H9 (cell line): ENCODE data around the gene PDCD10. TPM values are rescaled to one million over a fixed set of nuclear protein-coding genes. Genes with fewer than 3 reads are reported as not detected.

ENCODE experiments used
- DNase-seq: peaks from one replicate; pipeline ENCODE4 v3.0.0-alpha.2; 2017
- H2AFZ ChIP-seq: one replicate; pipeline ENCODE4 v1.6.1; 2013; ENCODE audit warnings: mild to moderate bottlenecking, low read length, control low read depth, moderate library complexity
- H2AK5ac ChIP-seq: 2 replicates; pipeline ENCODE4 v1.6.1; 2013; ENCODE audit warnings: low read length, control low read depth, mixed read lengths; ENCODE audit not compliant: insufficient read length
- H2BK120ac ChIP-seq: one replicate; pipeline ENCODE4 v1.6.1; 2013; ENCODE audit warnings: low read depth, mild to moderate bottlenecking, low read length, control low read depth, inconsistent platforms; ENCODE audit not compliant: poor library complexity, severe bottlenecking
- H2BK12ac ChIP-seq: 2 replicates; pipeline ENCODE4 v1.6.1; 2013; ENCODE audit warnings: low read length, control low read depth, mixed read lengths, low read depth; ENCODE audit not compliant: insufficient read length
- H2BK15ac ChIP-seq: 2 replicates; pipeline ENCODE4 v1.6.1; 2013; ENCODE audit warnings: low read depth, low read length, control low read depth
- H2BK20ac ChIP-seq: one replicate; pipeline ENCODE4 v1.6.1; 2013; ENCODE audit warnings: low read depth, mild to moderate bottlenecking, low read length, control low read depth, inconsistent platforms; ENCODE audit not compliant: poor library complexity, severe bottlenecking
- H2BK5ac ChIP-seq: 2 replicates; pipeline ENCODE4 v1.6.1; 2013; ENCODE audit warnings: low read length, control low read depth, mixed read lengths; ENCODE audit not compliant: insufficient read length
- H3K14ac ChIP-seq: 2 replicates; pipeline ENCODE4 v1.6.1; 2013; ENCODE audit warnings: low read length, control low read depth; ENCODE audit not compliant: insufficient read depth
- H3K18ac ChIP-seq: 2 replicates; pipeline ENCODE4 v1.6.1; 2013; ENCODE audit warnings: low read depth, mild to moderate bottlenecking, mixed read lengths, low read length, control low read depth; ENCODE audit not compliant: insufficient read length
- H3K23ac ChIP-seq: 2 replicates; pipeline ENCODE4 v1.6.1; 2013; ENCODE audit warnings: low read length, control low read depth, mixed read lengths, low read depth; ENCODE audit not compliant: insufficient read length
- H3K23me2 ChIP-seq: 2 replicates; pipeline ENCODE4 v1.6.1; 2013; ENCODE audit warnings: low read depth, mild to moderate bottlenecking, mixed read lengths, low read length, control low read depth; ENCODE audit not compliant: insufficient read length, poor library complexity, severe bottlenecking
- H3K27ac ChIP-seq: 2 replicates; pipeline ENCODE4 v1.5.1; 2013; ENCODE audit warnings: low read length, control low read depth, mixed read lengths, low read depth; ENCODE audit not compliant: insufficient read length
- H3K27me3 ChIP-seq: 2 replicates; pipeline ENCODE4 v1.6.1; 2013; ENCODE audit warnings: low read length, control low read depth, inconsistent platforms; ENCODE audit not compliant: insufficient read depth
- H3K4ac ChIP-seq: 2 replicates; pipeline ENCODE4 v1.6.1; 2013; ENCODE audit warnings: low read depth, mild to moderate bottlenecking, control low read depth, inconsistent platforms, low read length, moderate library complexity
- H3K4me1 ChIP-seq: 2 replicates; pipeline ENCODE4 v1.6.1; 2013; ENCODE audit warnings: low read length, control low read depth, inconsistent platforms; ENCODE audit not compliant: insufficient read depth
- H3K4me2 ChIP-seq: 2 replicates; pipeline ENCODE4 v1.6.1; 2013; ENCODE audit warnings: low read length, control low read depth, mixed read lengths; ENCODE audit not compliant: insufficient read length, insufficient read depth
- H3K56ac ChIP-seq: 2 replicates; pipeline ENCODE4 v1.6.1; 2013; ENCODE audit warnings: low read depth, mild to moderate bottlenecking, mixed read lengths, low read length, control low read depth; ENCODE audit not compliant: insufficient read length
- H3K79me1 ChIP-seq: 2 replicates; pipeline ENCODE4 v1.6.1; 2013; ENCODE audit warnings: low read depth, mild to moderate bottlenecking, moderate library complexity, low read length, control low read depth, inconsistent platforms; ENCODE audit not compliant: insufficient read depth, poor library complexity, severe bottlenecking
- H3K79me2 ChIP-seq: 2 replicates; pipeline ENCODE4 v1.6.1; 2013; ENCODE audit warnings: low read length, control low read depth, inconsistent platforms; ENCODE audit not compliant: insufficient read depth
- H3K9ac ChIP-seq: 2 replicates; pipeline ENCODE4 v1.6.1; 2013; ENCODE audit warnings: low read length, control low read depth, mixed read lengths; ENCODE audit not compliant: insufficient read length; ENCODE audit errors: extremely low read depth
- H3K9me3 ChIP-seq: one replicate; pipeline ENCODE4 v1.6.1; 2013; ENCODE audit warnings: low read depth, low read length, inconsistent platforms; ENCODE audit not compliant: control insufficient read depth
- H3T11ph ChIP-seq: one replicate; pipeline ENCODE4 v1.6.1; 2013; ENCODE audit warnings: mild to moderate bottlenecking, low read length, control low read depth, inconsistent platforms
- H4K20me1 ChIP-seq: one replicate; pipeline ENCODE4 v1.6.1; 2013; ENCODE audit not compliant: control insufficient read depth, insufficient read length, insufficient read depth
- H4K5ac ChIP-seq: 2 replicates; pipeline ENCODE4 v1.6.1; 2013; ENCODE audit warnings: low read depth, mild to moderate bottlenecking, mixed read lengths, low read length, control low read depth; ENCODE audit not compliant: insufficient read length
- H4K8ac ChIP-seq: replicated peaks from 2 replicates; pipeline ENCODE4 v1.6.1; 2013; ENCODE audit warnings: low read length, control low read depth, mixed read lengths, low read depth; ENCODE audit not compliant: insufficient read length
- H4K91ac ChIP-seq: 2 replicates; pipeline ENCODE4 v1.6.1; 2013; ENCODE audit warnings: low read depth, mild to moderate bottlenecking, moderate library complexity, mixed read lengths, low read length, control low read depth; ENCODE audit not compliant: insufficient read length
- H3K27ac Mint-ChIP-seq, 3 experiments: 2 replicates in 2 of 3; 3 replicates in 1 of 3; pipeline ENCODE4 v1.8.0; 2020 to 2021; ENCODE audit warnings: mixed read lengths in 3 of 3, mild to moderate bottlenecking in 1 of 3, moderate library complexity in 1 of 3
- H3K27me3 Mint-ChIP-seq: 2 replicates; pipeline ENCODE4 v1.8.0; 2021; ENCODE audit warnings: low read depth, mild to moderate bottlenecking, moderate library complexity, mixed read lengths
- H3K36me3 Mint-ChIP-seq, 3 experiments: 2 replicates in 2 of 3; 3 replicates in 1 of 3; pipeline ENCODE4 v1.8.0; 2020 to 2021; ENCODE audit warnings: low read depth in 3 of 3, mixed read lengths in 3 of 3; ENCODE audit not compliant: insufficient read depth in 1 of 3
- H3K4me1 Mint-ChIP-seq, 2 experiments: 2 replicates each; pipeline ENCODE4 v1.8.0; 2020; ENCODE audit warnings: mixed read lengths in 2 of 2
- H3K4me3 Mint-ChIP-seq, 2 experiments: 2 replicates in 1 of 2; 3 replicates in 1 of 2; pipeline ENCODE4 v1.8.0; 2020 to 2021; ENCODE audit warnings: mild to moderate bottlenecking in 2 of 2, mixed read lengths in 2 of 2, moderate library complexity in 1 of 2
- H3K9me3 Mint-ChIP-seq, 2 experiments: 2 replicates in 1 of 2; 3 replicates in 1 of 2; pipeline ENCODE4 v1.8.0; 2020; ENCODE audit warnings: mild to moderate bottlenecking in 2 of 2, mixed read lengths in 2 of 2, moderate library complexity in 1 of 2
- CTCF ChIP-seq: fragments of 200-600 bp; sonication (generic); conservative IDR thresholded peaks from 3 replicates; pipeline ENCODE4 v1.8.0; 2021; ENCODE audit warnings: antibody characterized with exemption, mild to moderate bottlenecking
- WGBS: extraction: QIAGEN DNeasy Blood & Tissue Kit; methylation state at CpG from one replicate; pipeline ENCODE4 v1.1.7; 2013; ENCODE audit warnings: missing lambda C conversion rate, low lambda C conversion rate, mixed read lengths; ENCODE audit not compliant: insufficient read length; ENCODE audit errors: extremely low coverage; 5-methylcytosine and 5-hydroxymethylcytosine counted together
- total RNA-seq: library from RNA; stranded (reverse); gene quantifications from 2 replicates; pipeline ENCODE4 v1.2.1, GENCODE V29; 2021

Gene PDCD10
- total RNA-seq, 1 experiment from 2014 or later, result 64.3 TPM

GRCh38 chr3:167644611-167645010 lies 90.1 kb downstream of the PDCD10 start:
- H3K9me3 ChIP-seq, result no peaks in the 10 kb centered on the region
- H3K14ac ChIP-seq, result no peak overlapping the region
- Mint-ChIP-seq H3K36me3 (peaks cover 0 to 3% (median 0%) of the 10 kb centered on the region in 3 experiments; a peak in 1 of 7 replicates), H3K4me1 (peaks cover 3 to 9% of the 10 kb centered on the region in 2 experiments), H3K4me3 (no peak overlapping the region), H3K9me3 (peaks cover 2 to 6% of the 10 kb centered on the region in 2 experiments; a peak in 3 of 5 replicates), H3K27ac (no peak overlapping the region), H3K27me3 (no peaks in the 10 kb centered on the region)
- H3K27me3 ChIP-seq, result no peaks in the 10 kb centered on the region
- no CpG with 5 or more reads among the region's 1 CpG for WGBS
- H3K79me1 ChIP-seq, result no peaks in the 10 kb centered on the region
- H2BK120ac ChIP-seq, result no peak overlapping the region
- H4K91ac ChIP-seq, result no peak overlapping the region
- no peak overlapping the region for H3K4ac ChIP-seq
- H2AK5ac ChIP-seq, result no peak overlapping the region
- no peak overlapping the region for H2BK15ac ChIP-seq
- H4K20me1 ChIP-seq, result no peaks in the 10 kb centered on the region
- H3K79me2 ChIP-seq, result no peaks in the 10 kb centered on the region
- no peak overlapping the region for H3K4me2 ChIP-seq
- H3K4me1 ChIP-seq, result no peaks in the 10 kb centered on the region
- no peak overlapping the region for H2AFZ ChIP-seq
- no peak for DNase-seq
- no peak overlapping the region for H3K27ac ChIP-seq
- no peak overlapping the region for H2BK5ac ChIP-seq
- no peak for TF ChIP-seq CTCF
- H4K8ac ChIP-seq, result no peak overlapping the region
- H3K9ac ChIP-seq, result no peak overlapping the region
- H2BK20ac ChIP-seq, result no peak overlapping the region
- no peak overlapping the region for H3T11ph ChIP-seq
- H3K23ac ChIP-seq, result no peak overlapping the region
- no peak overlapping the region for H2BK12ac ChIP-seq
- no peak overlapping the region for H3K56ac ChIP-seq
- no peak overlapping the region for H4K5ac ChIP-seq
- H3K23me2 ChIP-seq, result no peaks in the 10 kb centered on the region
- H3K18ac ChIP-seq, result no peak overlapping the region

Other genes with a start within 250 kb of the PDCD10 start
- gene WDR49, start 81.0 kb downstream of the PDCD10 start, total RNA-seq, result 0.90 and 1.3 TPM in 2 replicates
- gene SERPINI1, start 829 bp upstream of the PDCD10 start, total RNA-seq, result 5.8 and 6.0 TPM in 2 replicates